ENCODE results near the gene ENDOV. TPM values are rescaled to one million over a fixed set of nuclear protein-coding genes. Genes with fewer than 3 reads are reported as not detected.

ENDOV gene
- total and polyA plus RNA-seq, 2 donors (not counting 3 experiments of a cell fraction or from before 2014, with no cell fraction given): 20.4 to 25.9 TPM

DNA sequence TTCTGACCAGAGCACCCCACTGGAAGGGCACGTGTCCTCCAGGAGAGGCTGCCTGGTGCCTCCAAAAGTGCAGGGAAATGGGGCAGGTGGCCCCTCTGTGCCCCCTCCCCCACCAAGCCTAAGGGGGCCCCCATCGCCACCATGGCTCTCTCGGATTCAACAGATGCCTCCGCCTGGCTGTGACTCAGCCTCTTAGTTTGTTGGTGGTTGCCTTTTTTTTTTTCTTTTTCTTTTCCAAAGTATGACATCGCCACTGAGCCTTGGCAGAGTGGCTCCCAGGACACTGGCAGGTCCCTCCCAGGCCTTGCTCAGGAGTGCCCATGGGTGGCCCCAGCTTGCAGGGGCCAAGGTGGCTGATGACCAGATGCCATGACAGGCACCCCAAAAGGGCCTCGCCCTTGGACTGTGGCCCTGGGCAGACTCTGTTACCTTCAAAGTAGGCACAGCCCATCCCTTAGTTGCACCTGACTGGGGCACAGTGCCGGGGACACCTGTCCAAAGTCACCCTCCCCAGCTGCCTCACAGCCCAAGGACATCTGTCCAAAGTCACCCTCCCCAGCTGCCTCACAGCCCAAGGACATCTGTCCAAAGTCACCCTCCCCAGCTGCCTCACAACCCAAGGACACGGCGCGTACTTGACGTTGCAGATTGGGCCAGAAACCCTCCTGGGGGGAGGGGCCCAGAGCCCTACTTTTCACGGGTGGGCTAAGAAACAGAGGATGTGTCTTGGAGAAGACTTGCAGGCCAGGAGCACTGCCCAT is 31.9 kb downstream of the ENDOV start:
- H3K9me1 ChIP-seq (replicated peaks; ENCODE audit: control insufficient read depth, extremely low read depth, insufficient read depth, low read length): no peaks in the 10 kb centered on the region
- ChIA-PET POLR2A (no interaction called here), CTCF (no interaction called here)
- no peaks in the 10 kb centered on the region for H4K20me1 ChIP-seq (replicated peaks; ENCODE audit: control insufficient read depth, extremely low read depth, insufficient read depth, low read length)
- TF ChIP-seq MYC (IDR thresholded peaks at IDR 0.05; ENCODE audit: low read depth, low read length): no peak
- TF ChIP-seq JUN (IDR thresholded peaks at IDR 0.05; ENCODE audit: borderline replicate concordance, insufficient read depth, insufficient read length, low read depth): no peak
- no peak for TF ChIP-seq FOS (IDR thresholded peaks at IDR 0.05; ENCODE audit: borderline replicate concordance, insufficient read depth, low read length)
- TF ChIP-seq CTCF (IDR thresholded peaks at IDR 0.05; ENCODE audit: extremely low read depth in 1 of 2, insufficient read depth in 1 of 2, low read depth in 1 of 2, low read length in 2 of 2): no peak
- TF ChIP-seq POLR2A (IDR thresholded peaks at IDR 0.05; ENCODE audit: low read depth, low read length): no peak
- TF ChIP-seq POLR2AphosphoS5 (IDR thresholded peaks at IDR 0.05; ENCODE audit: insufficient read depth, low read depth, low read length): no peak
- TF ChIP-seq EZH2 (IDR thresholded peaks at IDR 0.05; ENCODE audit: borderline replicate concordance, low read depth, low read length, severe bottlenecking): no peak
- TF ChIP-seq, protein P1, sequence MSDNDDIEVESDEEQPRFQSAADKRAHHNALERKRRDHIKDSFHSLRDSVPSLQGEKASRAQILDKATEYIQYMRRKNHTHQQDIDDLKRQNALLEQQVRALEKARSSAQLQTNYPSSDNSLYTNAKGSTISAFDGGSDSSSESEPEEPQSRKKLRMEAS (IDR thresholded peaks at IDR 0.05; ENCODE audit: insufficient read depth, insufficient read length): no peak
- TF ChIP-seq GATA2 (IDR thresholded peaks at IDR 0.05; ENCODE audit: insufficient read depth, insufficient read length, low read depth, low read length): no peak
- no peak overlapping the region for H3K4me2 ChIP-seq (ENCODE audit: insufficient read depth, low read length)
- H3K9me3 ChIP-seq (replicated peaks; ENCODE audit: control insufficient read depth, insufficient read depth, low read length): no peaks in the 10 kb centered on the region
- intact Hi-C loops (cut with micrococcal nuclease): no loop called here
- FAIRE-seq (no peak), DNase-seq (ENCODE audit: low read depth, low spot score) (no peak)
- no TSS peak for BruUV-seq (replicated peaks)
- no peaks in the 10 kb centered on the region for H3K4me1 ChIP-seq (ENCODE audit: control insufficient read depth, extremely low read depth, insufficient read depth, low read length)
- no peak overlapping the region for H3K4me3 ChIP-seq (replicated peaks in 1 of 3; ENCODE audit: insufficient read depth in 1 of 3, low read depth in 1 of 3, low read length in 3 of 3)
- H3K79me2 ChIP-seq (ENCODE audit: control insufficient read depth, insufficient read depth, low read length): no peaks in the 10 kb centered on the region
- dilution Hi-C loops (cut with MboI; ENCODE audit: extremely low pct_ligation_motif_present, low sequenced_read_pairs): no loop called here
- H2AFZ ChIP-seq (ENCODE audit: low read depth, low read length): no peak overlapping the region
- H3K27ac ChIP-seq (ENCODE audit: insufficient read depth, low read depth, low read length): no peak overlapping the region
- H3K36me3 ChIP-seq (ENCODE audit: control insufficient read depth in 2 of 2, extremely low read depth in 1 of 2, insufficient read depth in 2 of 2, low read length in 2 of 2): no peaks in the 10 kb centered on the region
- H3K27me3 ChIP-seq (ENCODE audit: control insufficient read depth in 2 of 2, insufficient read depth in 2 of 2, low read length in 2 of 2): no peaks in the 10 kb centered on the region
- no peak overlapping the region for H3K9ac ChIP-seq (replicated peaks; ENCODE audit: extremely low read depth, insufficient read depth, low read length)

Measured in endothelial cell of umbilical vein (primary cell).